ENCODE measurements around the gene PTGER2.
A peak's percentile ranks its signal among the peaks of the same experiment; 100 is the strongest.

The PTGER2 gene

DNA sequence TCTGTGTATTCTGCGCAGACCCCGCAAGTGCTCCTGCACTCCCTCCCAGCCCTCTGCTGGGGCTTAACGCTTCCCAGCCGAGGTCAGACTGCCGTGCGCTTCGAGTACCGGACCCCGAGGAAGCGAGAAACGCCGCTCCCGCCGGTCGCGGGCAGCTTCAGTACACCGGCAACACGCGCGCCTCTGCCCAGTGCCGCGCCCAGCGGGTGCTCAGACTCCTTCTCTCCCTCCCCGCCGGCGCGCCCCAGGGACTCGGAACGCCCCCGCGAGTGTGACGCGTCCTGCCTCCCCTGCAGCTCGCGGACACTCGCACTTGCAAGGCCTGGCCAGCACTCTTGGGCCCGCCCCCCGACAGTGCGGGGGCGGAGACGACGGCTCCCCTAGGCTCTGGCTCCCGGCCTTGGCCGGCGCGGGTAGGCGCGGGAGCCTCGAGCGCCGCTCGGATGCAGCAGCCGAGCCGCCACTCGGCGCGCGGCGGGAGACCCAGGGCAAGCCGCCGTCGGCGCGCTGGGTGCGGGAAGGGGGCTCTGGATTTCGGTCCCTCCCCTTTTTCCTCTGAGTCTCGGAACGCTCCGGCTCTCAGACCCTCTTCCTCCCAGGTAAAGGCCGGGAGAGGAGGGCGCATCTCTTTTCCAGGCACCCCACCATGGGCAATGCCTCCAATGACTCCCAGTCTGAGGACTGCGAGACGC is at the start of gene PTGER2:
Gene PTGER2, plus strand, starts transcription at position 410 of the 692 bp plus-strand sequence. Its CDS starts 237 bp downstream, at position 647.
- no peak for DNase-seq (ENCODE audit: low read depth)

DNA sequence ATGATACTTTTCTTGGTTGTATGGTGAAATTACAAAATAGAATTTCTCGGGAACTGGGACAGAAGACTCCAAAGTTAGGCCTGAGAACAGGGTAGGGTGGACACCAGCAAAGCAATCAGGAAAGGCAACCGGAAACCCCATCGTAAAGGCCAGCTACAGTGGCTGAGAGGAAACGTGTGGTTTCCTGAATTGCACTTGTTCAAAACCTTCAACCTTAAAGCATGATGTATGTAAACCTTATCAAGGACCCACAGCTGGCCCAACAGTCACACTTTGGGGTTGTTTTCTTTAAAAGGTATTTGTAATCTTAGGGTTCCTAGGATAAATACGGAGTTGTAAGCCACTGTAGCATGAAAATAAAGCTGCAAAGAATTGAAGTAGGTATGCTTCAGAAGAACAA is 48.9 kb upstream of the PTGER2 start:
- DNase-seq (ENCODE audit: low read depth) = no peak

DNA sequence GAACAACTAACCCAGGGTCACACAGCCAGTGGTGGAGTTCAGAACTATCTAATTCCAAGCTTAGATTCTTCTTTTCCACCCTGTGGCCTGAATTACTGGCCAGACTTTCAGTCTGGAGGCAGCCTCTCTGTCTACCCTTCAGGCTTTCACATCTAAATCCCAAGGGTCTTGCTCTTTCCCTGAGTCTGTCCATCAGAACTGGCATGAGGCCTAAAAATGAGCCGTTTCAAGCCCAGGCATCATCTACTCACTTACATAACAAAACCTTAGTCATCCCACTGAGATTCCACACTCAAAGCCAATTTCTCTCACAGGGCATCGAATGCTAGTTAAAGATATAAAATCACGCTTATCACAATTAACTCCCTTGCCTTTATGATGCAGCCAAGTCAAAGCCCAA is 47.9 kb upstream of the PTGER2 start:
- peak; percentile 42 for DNase-seq (ENCODE audit: low read depth)

DNA sequence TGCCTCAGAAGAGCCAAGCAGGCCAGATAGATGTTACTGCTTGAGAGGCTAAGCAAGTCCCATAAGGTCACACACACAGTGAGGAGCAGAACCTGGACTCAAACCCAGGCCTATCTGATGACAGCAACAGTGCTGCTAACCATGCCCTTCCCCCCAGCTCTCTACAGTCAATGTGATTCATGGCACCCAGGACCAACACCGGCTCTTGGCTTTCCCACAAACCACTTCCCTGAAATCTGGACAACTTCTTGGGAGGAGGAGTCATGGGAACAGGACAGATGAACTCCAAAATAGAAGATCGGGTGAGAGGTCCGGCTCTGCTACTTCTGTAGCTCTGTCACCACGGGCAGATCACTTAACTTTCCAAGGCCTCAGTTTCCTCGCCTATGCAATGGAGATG is 47.3 kb upstream of the PTGER2 start:
- DNase-seq (ENCODE audit: low read depth) = no peak

- no peak for DNase-seq (ENCODE audit: low read depth)
Measured at GRCh38 chr14:52267501-52268278, 46.4 kb upstream of the PTGER2 start, which contains the start of gene PTGDR. PTGDR (plus strand) TSS chr14:52267698; CDS start chr14:52267815, 117 bp downstream.

DNA sequence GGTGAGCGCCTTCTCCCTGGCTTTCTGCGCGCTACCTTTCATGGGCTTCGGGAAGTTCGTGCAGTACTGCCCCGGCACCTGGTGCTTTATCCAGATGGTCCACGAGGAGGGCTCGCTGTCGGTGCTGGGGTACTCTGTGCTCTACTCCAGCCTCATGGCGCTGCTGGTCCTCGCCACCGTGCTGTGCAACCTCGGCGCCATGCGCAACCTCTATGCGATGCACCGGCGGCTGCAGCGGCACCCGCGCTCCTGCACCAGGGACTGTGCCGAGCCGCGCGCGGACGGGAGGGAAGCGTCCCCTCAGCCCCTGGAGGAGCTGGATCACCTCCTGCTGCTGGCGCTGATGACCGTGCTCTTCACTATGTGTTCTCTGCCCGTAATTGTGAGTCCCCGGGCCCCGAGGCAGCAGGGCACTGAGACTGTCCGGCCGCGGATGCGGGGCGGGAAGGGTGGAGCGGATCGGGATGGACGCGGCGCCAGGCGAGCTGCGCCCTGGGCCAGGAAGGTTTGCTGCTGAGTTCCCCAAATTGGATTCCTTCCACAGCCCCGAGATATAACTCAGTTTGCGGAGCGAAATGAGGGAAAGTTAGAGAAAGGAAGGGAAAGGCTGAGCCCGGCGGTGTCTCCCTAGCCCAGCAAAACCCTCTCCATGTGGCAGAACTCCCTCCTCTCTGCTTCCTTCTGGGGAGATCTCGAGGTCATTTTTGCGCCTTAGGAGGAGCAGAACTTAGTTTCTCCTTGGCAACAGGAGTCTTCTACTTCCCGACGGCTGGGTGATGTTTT is 45.6 kb upstream of the PTGER2 start:
- DNase-seq (ENCODE audit: low read depth) = no peak

GRCh38 chr14:52269100-52269499 is 45.0 kb upstream of the PTGER2 start:
- DNase-seq (ENCODE audit: low read depth) = no peak

GRCh38 chr14:52269982-52270381 is 44.1 kb upstream of the PTGER2 start:
- no peak for DNase-seq (ENCODE audit: low read depth)

DNA sequence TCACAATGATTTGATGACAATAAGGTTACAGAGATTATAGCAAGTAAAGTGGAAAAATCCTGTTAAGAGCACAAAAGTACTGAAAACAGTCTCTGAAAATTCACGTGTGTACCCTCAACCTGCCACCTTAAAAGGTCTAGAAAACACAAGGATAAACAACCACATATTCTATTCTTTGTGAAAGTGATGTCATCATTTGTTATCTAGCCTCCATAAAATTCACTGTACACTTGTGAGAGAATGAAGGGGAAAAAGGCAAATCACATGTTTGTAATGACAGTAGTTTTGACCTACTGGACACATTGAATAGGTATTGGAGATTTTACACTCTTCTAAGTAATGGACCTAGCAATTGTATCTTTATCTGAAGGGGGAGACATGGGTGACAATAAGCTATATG is 42.6 kb upstream of the PTGER2 start:
- no peak for DNase-seq (ENCODE audit: low read depth)

DNA sequence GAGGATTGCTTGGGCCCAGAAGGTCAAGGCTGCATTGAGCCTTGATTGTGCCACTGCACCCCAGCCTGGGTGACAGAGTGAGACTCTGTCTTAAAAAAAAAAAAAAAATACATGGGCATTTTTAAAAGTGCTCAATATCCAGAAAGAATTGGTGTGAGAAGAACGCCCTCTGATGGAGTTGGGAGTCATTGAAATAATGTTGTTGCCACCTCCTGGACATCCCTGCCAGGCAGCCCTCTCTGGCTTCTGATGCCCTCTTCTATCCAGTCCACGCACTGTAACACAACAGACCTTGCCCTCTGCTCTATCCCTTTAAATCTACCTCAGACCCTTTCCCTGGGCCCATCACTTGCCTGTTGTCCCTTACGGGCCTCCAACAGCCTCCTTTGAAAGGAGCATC is 41.7 kb upstream of the PTGER2 start:
- DNase-seq (ENCODE audit: low read depth) = no peak

- no peak for DNase-seq (ENCODE audit: low read depth)
Measured at GRCh38 chr14:52275372-52275771, 38.7 kb upstream of the PTGER2 start.

DNA sequence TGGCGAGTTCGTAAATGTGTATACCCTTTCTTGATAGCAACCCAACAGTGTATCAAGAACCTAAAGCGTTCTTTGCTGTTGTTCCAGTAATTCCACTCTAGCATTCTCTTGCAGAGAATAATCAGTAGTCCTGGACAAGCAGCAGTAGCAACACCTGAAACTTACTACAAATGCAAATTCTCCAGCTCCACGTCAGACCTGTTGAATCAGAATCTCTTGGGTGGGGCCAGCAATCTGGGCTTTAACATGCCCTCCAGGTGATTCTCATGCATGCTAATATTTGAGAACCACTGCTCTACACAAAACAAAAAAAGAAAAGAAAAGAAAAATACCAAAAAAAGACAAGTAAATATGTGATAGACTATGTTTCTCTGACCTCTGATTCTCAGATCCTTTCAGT is 36.6 kb upstream of the PTGER2 start:
- DNase-seq (ENCODE audit: low read depth) = no peak

- no peak for DNase-seq (ENCODE audit: low read depth)
Measured at GRCh38 chr14:52279408-52279807, 34.7 kb upstream of the PTGER2 start.

- no peak for DNase-seq (ENCODE audit: low read depth)
Measured at GRCh38 chr14:52283099-52283498, 31.0 kb upstream of the PTGER2 start.

DNA sequence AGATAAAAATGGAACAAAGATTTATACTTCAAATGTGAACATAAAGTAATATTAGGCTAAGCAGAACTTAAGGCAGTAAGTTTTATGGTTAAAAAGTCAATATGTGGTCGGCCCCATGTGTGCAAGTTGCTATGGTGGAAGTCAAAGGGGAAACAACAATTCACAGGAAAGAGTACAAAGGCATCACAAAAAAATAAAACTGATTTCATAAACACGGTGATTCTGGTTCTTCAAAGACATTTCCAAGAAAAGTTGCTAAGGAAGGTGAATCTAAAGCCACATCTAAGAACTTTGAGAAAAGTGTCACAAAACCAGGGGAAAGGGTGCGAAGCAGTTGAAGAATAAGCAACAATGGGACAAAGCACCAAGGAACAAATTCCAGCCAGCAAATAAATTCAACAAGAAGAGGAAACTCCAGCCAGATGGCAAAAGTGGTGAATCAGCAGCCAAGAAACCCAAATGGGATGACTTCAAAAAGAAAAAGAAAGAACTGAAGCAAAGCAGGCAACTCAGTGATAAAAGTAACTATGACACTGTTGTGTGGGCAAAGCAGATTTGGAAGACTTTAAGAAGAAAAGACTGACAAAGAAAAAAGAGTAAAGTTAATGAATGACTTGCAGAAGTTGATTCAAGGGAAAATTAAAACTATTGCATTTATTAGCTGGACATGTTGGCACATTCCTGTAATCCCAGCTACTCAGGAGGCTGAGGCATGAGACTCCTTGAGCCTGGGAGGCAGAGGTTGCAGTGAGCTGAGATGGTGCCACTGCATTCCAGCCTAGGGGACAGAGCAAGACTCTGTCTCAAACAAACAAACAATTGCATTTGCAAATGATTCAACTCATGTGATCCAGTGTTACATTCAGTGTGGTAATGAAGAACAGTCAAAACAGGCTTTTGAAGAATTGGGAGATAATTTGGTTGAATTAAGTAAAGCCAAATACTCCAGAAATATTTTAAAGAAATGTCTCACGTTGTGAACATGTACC is 27.2 kb upstream of the PTGER2 start:
- DNase-seq (ENCODE audit: low read depth) = no peak

DNA sequence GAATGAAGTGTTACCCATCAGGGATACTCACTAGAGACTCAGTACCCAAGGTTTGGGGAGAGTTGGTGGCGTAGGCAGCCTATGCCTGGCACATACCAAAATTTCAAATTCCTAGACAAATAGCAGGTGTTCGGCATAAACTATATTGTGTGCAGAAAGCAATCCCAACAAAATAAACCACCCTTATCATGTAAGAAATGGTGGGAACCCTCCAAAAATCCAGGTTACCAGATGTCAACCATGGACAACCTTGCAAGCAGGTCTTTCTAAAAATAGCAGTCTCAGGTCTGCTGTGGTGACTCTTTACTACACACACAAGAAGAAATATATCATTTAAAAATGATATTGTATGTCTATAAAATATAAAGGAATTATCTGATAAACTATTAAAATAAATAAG is 17.7 kb upstream of the PTGER2 start:
- DNase-seq (ENCODE audit: low read depth) = no peak

- no peak for DNase-seq (ENCODE audit: low read depth)
Measured at GRCh38 chr14:52298795-52299194, 15.3 kb upstream of the PTGER2 start.

- no peak for DNase-seq (ENCODE audit: low read depth)
Measured at GRCh38 chr14:52299692-52300278, 14.3 kb upstream of the PTGER2 start.

DNA sequence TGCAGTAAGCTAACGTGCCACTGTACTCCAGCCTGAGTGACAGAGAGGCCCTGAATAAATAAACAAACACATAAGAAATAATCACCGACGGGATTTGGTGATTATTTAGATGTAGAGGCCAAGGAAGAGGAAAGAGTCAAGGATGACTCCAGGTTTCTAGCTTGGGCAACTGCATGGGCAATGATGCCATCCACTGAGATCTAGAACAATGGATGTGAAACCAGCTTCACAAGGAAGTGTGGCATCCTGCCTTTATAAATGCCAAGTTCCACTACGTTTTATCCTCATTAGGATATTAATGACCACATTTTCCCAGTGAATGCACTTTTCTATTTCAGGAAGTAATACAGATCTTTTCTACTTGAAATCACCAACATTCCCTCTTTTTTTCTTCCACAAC is 10.9 kb upstream of the PTGER2 start:
- no peak for DNase-seq (ENCODE audit: low read depth)

DNA sequence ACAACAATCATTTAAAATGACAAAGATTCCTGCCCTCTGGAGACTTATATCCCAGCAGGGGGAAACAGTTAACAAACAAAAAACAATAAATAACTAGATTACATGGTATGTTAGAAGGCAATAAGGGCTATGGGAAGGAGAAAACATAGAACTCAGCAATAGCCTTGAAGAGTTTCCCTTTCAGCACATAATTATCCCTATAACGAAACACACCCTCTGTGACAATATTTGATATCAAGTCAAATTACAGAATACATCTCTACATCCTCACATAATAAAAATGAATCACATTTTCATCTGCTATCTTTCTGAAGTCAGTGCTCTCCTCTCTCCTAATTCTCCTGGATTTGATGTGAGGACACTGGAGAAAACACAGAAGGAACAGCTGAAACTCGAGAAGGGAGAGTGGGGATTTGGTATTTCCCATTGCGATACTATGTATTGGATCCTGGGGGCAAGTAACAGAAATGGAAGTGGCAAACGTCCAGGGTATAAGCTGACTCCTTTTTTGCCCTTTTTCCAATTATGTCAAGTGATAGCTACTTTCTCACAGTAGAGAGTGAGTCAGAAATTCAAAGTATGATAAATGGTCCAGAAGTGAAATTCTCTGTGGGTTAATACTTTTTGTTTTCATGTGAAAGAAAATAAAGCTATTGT is 9.7 kb upstream of the PTGER2 start:
- no peak for DNase-seq (ENCODE audit: low read depth)

GRCh38 chr14:52305014-52305413 is 9.1 kb upstream of the PTGER2 start:
- DNase-seq (ENCODE audit: low read depth) = no peak
